Right atrium auricular region (tissue), 2 donors: Measurements from ENCODE around the gene RYR3. TPM values are rescaled to one million over a fixed set of nuclear protein-coding genes. Genes with fewer than 3 reads are reported as not detected.

ENCODE experiments used
- DNase-seq: peaks from one replicate; pipeline ENCODE4 v3.0.0-alpha.2; 2019; ENCODE audit warnings: low spot score
- H3K27ac ChIP-seq, 2 donors: fragments of 200-600 bp; sonication (generic); 1 replicate in 1 of 2; 2 replicates in 1 of 2; pipeline ENCODE4 v1.5.1; 2016 to 2019
- H3K27me3 ChIP-seq, 2 donors: fragments of 200-600 bp; sonication (generic); one replicate each; pipeline versions ENCODE4 v1.5.1 to v1.6.0; 2017 to 2019
- H3K36me3 ChIP-seq: fragments of 200-600 bp; sonication (generic); one replicate; pipeline ENCODE4 v1.5.1; 2016
- H3K4me1 ChIP-seq, 2 donors: fragments of 200-600 bp; sonication (generic); one replicate each; pipeline versions ENCODE4 v1.5.1 to v1.6.0; 2017 to 2019
- H3K4me3 ChIP-seq, 2 donors: fragments of 200-600 bp; sonication (generic); 1 replicate in 1 of 2; 2 replicates in 1 of 2; pipeline ENCODE4 v1.5.1; 2017 to 2019; ENCODE audit warnings: mild to moderate bottlenecking in 1 of 2, moderate library complexity in 1 of 2
- H3K9me3 ChIP-seq, 2 donors: fragments of 200-600 bp; sonication (generic); one replicate each; pipeline ENCODE4 v1.5.1; 2019
- total RNA-seq, 2 donors: library from RNA; depleted of rRNA; stranded (reverse); fragments of >200 nt; gene quantifications; one replicate each; pipeline ENCODE4 v1.1.0, GENCODE V29; 2016
- TF ChIP-seq, protein P1 (sequence below), 2 donors: fragments of 200-600 bp; sonication (generic); IDR thresholded peaks; one replicate each; pipeline ENCODE4 v1.5.1; 2019; ENCODE audit warnings: antibody characterized with exemption in 2 of 2

Gene RYR3
- total RNA-seq, 2 donors from 2014 or later, result 0.08 to 0.11 TPM

DNA sequence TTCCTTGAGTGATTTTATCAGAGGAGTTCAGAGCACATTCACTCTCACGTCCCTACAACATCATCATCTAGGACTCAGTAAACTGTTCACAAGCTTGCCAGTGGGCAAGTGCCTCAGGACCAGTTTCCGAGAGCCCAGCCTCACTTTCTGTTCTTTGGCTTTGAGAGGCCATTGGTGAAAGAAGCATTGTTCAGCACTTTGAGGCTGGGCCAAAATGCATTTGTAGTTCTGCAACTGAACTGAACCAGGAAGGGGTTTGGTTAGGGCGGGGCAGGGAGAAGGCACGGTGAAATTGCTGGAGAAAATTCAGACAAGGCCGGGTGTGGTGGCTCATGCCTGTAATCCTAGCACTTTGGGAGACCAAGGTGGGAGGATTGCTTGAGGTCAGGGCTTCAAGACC, 435.4 kb downstream of the RYR3 start:
- Histone ChIP-seq H3K27ac (no peak overlapping the region), H3K36me3 (no peaks in the 10 kb centered on the region), H3K9me3 (no peaks in the 10 kb centered on the region), H3K4me1 (no peaks in the 10 kb centered on the region), H3K27me3 (no peaks in the 10 kb centered on the region), H3K4me3 (no peak overlapping the region)
- TF ChIP-seq, protein P1, sequence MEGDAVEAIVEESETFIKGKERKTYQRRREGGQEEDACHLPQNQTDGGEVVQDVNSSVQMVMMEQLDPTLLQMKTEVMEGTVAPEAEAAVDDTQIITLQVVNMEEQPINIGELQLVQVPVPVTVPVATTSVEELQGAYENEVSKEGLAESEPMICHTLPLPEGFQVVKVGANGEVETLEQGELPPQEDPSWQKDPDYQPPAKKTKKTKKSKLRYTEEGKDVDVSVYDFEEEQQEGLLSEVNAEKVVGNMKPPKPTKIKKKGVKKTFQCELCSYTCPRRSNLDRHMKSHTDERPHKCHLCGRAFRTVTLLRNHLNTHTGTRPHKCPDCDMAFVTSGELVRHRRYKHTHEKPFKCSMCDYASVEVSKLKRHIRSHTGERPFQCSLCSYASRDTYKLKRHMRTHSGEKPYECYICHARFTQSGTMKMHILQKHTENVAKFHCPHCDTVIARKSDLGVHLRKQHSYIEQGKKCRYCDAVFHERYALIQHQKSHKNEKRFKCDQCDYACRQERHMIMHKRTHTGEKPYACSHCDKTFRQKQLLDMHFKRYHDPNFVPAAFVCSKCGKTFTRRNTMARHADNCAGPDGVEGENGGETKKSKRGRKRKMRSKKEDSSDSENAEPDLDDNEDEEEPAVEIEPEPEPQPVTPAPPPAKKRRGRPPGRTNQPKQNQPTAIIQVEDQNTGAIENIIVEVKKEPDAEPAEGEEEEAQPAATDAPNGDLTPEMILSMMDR (IDR thresholded peaks at IDR 0.05), result no peak
- DNase-seq, result no peak

DNA sequence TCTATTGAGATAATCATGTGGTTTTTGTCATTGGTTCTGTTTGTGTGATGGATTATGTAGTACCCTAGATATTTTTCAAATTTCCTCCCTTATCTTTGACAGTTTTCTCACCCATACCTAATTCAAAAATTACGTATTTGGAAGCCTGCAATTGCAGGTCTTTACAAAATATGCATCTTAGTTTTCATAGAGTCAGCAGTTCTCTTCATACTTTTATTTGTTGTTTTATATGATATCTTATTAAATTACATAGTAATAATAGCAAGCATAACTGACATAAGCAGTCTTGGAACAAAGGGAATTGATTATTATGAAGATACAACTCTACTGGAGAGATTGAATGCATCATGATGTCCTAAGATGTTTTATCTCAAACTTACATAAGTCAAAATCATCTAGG, 442.2 kb downstream of the RYR3 start:
- no peaks in the 10 kb centered on the region for H3K4me1 ChIP-seq
- H3K27ac ChIP-seq, result no peak overlapping the region
- TF ChIP-seq, protein P1 (IDR thresholded peaks at IDR 0.05), result no peak
- H3K9me3 ChIP-seq, result no peaks in the 10 kb centered on the region
- no peaks in the 10 kb centered on the region for H3K36me3 ChIP-seq
- H3K4me3 ChIP-seq, result no peak overlapping the region
- H3K27me3 ChIP-seq, result no peaks in the 10 kb centered on the region
- no peak for DNase-seq

DNA sequence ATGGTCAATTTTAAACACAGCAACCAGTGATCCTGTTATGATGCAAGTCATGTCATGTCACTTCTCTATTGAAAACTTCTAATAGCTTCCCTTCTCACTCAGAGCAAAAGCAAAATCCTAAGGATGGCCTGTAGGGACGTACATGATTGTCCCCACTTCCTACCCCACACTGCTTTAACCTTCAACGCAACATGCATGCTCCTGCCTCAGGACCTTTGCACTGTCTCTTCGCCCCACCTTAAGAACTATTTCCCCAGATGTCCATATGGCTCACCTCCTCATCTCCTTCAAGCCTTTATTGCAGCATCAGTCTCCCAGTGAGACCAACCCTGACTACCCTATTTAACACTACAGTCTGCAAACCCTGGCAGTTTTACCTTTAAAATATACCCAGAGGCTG, 443.5 kb downstream of the RYR3 start:
- H3K9me3 ChIP-seq, result no peaks in the 10 kb centered on the region
- no peaks in the 10 kb centered on the region for H3K27me3 ChIP-seq
- no peak overlapping the region for H3K4me3 ChIP-seq
- DNase-seq, result no peak
- H3K4me1 ChIP-seq, result no peaks in the 10 kb centered on the region
- no peak overlapping the region for H3K27ac ChIP-seq
- H3K36me3 ChIP-seq, result no peaks in the 10 kb centered on the region
- TF ChIP-seq, protein P1 (IDR thresholded peaks at IDR 0.05), result no peak

DNA sequence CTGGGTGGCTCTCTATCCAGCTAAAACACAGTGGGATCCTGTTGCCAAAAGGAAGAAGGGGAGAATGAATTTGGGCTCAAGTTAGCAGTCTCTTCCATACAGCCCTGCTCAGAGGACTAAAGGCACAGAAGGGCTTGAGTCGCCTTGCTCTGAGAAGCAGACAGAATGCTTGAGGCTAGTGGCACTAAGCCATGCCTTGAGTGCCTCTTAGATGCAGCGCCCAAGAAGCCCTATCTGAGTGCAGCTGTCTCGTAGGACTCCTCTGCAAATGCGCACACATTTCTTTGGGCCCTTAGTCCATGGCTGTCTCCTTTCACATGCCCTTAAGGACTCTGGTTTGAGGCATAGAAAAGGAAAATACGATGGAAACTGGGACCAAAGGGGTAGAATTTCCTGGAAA, 446.2 kb downstream of the RYR3 start:
- Histone ChIP-seq H3K27ac (no peak overlapping the region), H3K4me3 (no peak overlapping the region), H3K36me3 (no peaks in the 10 kb centered on the region), H3K27me3 (no peaks in the 10 kb centered on the region), H3K4me1 (no peaks in the 10 kb centered on the region), H3K9me3 (no peaks in the 10 kb centered on the region)
- TF ChIP-seq, protein P1 (IDR thresholded peaks at IDR 0.05), result no peak
- no peak for DNase-seq

DNA sequence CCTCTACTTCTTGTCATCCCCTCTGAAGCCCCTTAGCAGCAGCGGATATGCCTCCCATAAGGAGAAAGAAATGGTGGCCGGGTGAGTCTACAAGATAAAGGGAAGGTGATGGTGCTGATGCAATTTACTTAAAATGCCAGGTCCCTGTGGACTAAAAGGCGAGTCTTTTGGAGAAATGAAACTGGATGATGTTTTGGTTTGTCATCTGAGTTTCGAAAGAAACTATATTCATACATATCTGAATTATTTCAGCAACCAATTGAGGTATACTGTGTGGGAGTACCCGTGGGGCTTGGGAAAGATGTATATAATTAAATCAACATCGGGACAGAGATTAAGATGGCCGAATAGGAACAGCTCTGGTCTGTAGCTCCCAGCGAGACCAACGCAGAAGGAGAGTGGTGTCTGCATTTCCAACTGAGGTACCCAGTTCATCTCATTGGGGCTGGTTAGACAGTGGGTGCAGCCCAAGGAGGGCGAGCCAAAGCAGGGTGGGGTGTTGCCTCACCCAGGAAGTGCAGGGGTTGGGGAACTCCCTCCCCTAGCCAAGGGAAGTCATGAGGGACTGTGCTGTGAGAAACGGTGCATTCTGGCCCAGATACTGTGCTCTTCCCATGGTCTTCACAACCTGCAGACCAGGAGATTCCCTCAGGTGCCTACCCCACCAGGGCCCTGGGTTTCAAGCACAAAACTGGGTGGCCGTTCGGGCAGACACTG, 446.9 kb downstream of the RYR3 start:
- Histone ChIP-seq H3K9me3 (no peaks in the 10 kb centered on the region), H3K27ac (no peak overlapping the region), H3K36me3 (no peaks in the 10 kb centered on the region), H3K27me3 (no peaks in the 10 kb centered on the region), H3K4me1 (no peaks in the 10 kb centered on the region), H3K4me3 (no peak overlapping the region)
- no peak for DNase-seq
- TF ChIP-seq, protein P1 (IDR thresholded peaks at IDR 0.05), result no peak

DNA sequence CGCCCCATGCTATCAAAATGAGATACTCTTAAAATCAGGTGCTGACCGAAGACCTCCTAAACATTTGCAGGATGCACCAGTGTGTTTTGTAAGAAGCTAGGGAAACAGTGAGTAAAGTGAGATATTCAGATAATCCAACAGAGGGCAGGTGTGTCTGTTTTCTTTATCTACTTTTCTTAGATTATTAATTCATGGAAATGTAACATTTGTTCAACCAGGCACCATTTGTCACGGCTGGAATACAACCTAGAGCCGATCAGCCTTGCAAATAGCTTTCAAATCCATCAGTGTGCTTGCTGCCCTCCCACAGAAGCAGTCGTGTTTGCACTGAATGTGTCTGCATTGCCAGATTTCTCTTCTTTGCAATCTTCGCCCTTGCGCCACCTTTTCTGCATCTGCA, 455.6 kb downstream of the RYR3 start:
- H3K4me3 ChIP-seq, result no peak overlapping the region
- no peaks in the 10 kb centered on the region for H3K36me3 ChIP-seq
- no peak for DNase-seq
- no peaks in the 10 kb centered on the region for H3K27me3 ChIP-seq
- H3K4me1 ChIP-seq, result no peaks in the 10 kb centered on the region
- H3K9me3 ChIP-seq, result no peaks in the 10 kb centered on the region
- no peak overlapping the region for H3K27ac ChIP-seq
- TF ChIP-seq, protein P1 (IDR thresholded peaks at IDR 0.05), result no peak
